GM19395 (cell line): Measurements from ENCODE around the gene XIRP1.
"Not testable (repeated sequence)": the region's sequence is repeated elsewhere in the genome, so short reads cannot be mapped to it uniquely, and the experiment has no call there.

Source experiments
- ATAC-seq: cut with Tn5 transposase; IDR thresholded peaks from one replicate; pipeline ENCODE4 v1.9.1; 2021; ENCODE audit warnings: mild to moderate bottlenecking, moderate library complexity; ENCODE audit not compliant: unreplicated experiment

Gene XIRP1

DNA sequence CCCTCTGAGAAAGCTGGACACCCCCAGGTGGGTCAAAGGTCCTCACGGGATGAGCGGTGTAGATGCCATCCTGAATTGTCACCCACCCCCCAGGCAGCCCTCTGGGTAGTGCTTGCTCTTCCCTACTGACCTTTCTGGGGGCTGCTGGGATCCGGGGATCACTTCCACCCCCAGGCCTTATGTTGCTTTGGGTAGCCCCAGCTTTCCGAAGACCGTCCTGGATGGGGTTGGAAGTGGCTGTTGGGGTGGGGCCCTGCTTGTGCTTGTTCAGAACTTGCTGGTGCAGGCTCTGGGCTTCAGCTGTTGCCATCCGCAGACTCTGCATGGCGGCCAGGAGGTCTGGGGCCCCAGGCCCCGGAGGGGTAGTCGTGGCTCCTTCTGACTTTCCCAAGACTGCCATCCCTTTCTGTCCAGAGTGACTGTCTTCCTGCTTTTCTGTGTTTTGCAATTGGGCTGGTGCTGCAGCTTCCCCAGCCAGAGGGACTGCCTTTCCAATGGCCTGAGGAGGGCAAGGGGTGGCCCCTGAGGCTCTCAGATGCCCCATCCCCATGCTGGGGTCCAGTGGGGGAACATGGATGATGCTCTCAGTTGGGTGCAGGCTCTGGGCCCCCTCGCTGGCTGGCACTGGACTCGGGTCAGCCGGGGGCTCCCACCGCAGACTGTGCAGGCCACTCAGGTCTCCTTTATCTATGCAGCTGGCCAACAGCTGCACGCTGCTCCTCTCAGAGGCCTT lies 6.3 kb downstream of the XIRP1 start:
- ATAC-seq, result no peak

DNA sequence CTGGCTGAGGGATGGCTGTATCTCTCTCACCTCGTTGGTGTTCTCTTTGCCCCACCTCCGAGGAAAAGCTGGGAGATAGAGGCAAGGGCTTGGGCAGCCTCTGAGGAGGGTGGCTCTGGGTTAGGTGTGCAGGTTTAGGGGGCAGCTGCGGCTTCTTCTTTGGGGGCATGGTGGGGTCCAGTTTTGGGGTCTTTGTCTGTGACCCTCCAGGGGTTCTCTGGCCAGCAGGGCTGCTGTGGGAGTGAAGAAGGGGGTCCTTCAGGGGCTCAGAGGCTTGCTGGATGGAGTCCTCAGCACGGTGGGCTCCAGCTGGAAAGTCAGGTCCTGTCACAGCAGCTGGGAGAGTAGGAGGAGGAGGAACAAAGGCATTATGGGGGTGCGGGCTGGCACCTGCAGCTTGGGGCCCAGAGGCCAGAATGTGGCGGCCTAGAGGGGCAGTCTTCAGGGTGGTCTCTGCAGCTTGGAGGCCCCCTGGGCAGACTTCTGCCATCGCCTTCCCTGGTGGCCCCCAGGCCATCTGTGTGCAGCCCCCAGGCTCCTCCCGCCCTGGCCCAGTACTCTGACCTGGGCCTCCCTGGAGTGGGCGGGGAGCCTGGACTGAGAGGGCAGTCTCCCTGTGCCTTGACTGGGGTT lies 7.0 kb downstream of the XIRP1 start:
- ATAC-seq, result no peak

DNA sequence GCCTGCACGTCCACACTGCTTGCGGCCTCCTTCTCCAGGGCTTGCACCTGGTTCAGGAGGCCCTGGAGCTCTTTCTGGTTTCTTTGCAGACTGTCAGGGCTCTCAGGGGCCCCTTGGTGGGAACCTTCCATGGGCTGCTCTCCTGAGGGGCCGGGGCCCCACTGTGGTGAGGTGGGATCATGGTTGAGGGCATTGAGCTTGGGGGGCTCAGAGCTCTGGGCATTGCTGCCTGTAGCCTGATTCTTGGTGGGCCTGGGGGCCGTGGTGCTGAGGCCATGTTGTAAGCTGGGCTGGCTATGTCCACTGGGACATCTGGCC lies 7.5 kb downstream of the XIRP1 start:
- no peak for ATAC-seq

DNA sequence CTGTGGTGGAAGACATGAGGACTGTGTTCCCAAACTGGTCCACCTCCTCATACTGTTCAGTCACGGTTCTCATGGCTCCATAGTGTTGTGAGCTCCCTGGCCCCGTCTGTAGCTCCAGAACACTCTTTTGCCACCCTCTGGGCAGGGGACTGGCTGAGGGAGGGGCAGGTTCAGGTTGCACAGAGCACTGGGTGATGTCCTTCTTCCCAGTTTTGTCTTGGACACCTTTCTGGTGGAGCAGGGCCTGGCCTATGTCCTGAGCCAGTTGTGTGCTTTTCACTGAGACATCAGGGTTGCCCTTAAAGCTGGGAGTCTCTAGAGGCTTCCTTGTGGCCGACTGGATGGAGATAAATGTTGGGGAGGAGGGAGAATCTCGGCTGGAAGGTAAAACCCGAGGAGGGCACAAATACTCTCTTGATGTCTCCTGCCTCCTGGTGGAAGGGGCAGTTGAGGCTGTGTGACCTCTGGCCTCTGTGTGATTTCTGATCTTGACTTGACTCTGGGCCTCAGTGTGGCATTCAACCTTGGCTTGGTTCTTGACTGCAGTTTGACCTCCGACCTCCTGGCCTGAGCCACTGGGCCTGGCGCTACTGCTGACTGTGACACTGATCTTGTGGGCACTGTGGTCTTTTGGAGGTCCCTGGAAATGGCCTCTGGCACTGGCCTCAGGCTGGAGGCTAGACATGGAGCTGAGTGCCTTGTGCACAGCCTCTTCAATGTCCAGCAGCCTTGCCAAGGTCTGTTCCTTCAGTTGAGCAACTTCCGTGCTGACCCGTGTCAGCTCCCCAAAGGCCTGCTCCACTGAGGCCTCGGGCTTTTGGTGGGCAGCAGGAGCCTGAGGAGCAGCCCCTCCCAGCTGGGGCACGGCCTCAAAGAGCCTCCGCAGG lies 8.1 kb downstream of the XIRP1 start:
- ATAC-seq, result no peak

DNA sequence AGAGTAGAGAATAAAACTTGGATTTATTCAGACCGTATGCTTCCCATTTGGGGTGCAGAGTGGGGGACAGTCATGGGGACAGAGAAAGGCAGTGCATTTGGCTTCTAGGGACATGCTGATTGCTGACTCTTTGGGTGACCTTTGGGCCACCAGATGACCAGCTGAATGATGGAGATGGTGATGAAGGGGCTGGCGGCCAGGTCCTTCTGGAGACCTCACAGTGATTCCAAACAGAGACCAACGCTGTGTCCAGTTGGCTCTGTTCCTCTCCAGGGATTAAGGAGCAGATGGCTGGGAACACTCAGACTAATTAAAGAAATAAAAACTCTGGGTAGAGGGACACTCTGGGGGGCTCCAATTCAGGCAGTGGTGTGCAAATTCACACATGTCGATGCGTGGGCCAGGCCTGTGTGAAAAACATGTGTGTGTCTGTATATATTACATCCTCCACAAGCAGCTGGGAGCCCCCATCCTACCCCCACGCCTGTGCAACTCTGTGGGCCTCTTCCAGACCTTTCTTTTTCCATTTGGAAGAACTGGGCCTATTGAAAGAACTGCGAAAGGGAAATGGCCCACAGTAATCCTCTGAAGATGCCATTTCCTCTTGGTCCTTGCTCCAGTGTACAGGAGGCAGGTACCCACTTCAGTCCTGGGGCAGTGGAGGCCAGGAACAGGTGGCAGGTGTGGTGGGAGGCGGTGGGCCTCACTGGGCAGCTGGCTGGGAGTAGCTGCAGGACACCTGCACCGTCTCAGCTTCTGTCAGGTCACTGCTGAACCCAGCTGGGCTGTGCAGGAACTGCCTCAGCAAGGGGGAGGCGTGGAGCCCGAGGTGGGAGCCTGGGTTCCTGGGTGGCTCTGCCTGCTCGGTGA lies 8.9 kb downstream of the XIRP1 start:
- no peak for ATAC-seq

DNA sequence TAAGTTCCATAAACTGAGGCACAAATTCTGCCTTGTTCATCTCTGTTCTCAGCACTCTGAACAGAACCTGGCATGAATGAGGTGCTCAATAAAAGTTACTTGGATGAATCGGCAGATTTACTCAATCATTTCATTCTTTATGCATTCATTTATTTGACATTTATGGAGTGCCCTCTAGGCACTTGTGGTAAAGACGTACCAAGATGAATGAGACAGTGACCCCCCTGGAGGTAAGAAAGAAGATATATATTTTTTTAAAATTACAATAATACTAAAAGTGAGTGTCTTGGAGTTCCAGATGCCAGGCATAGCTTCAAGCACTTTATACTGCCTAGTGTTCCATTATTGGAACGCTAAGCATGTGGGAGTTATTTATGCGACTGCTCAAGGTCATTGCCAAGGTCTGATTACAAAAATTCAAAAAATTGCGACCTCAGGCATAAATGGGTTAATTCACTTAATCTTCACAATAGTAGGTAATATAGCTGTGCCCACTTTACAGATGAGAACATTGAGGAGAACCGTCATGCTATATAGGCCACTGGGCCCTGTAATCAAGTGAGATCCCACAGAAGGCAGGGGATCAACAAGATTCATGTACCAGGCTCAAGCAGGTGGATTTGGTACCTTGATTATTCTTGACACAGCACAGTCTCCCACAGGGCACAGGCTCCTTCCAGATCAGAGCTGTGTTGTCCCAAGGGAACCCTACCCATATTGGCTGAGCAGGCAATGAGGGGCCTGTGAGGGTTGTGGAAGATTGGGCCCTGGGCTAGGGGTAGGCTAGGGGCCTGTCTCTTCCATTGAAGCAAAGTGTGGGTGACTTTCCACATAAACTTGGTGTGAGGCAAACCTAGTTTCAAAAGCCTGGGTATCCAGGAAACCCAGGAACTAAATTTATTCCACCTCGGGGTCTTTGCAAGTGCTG lies 10.7 kb downstream of the XIRP1 start:
- no peak for ATAC-seq

DNA sequence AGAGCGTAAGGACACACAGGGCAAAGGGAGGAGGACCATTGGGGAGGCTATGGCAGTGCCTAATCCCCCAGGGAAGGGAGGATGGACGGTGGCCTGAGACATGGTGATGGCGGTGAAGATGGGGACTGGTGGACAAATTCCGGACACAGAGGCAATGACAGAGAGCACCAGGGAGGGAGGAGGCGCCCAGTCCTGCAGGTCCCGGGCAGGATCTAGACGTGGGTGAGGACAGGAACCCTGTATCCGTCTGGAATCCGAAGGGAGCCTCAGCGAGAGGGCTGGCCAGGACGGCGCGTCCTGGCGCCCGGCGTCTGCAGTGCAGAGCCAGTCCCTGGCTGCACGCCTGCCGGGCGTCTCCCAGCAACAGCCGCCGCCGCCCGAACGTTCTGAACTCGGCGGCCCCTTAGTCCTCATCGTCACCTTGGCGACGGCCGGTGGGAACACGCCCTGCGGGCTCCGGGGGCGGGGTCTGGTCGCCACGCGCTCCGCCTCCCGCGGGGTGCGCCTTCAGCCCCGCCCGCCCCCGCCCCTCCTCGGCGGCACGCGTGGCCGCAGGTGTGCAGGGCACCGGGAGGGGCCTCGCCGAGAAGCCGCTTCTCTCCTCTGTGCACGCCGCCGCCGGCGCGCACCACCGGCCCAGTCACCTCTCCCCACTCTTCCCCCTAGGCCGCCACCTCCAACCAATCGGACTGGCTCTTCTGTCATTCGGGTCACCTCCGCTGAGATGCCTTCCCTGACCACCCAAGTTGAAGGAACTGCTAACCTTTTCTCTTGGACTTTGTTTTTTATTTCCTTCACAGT lies 11.6 kb downstream of the XIRP1 start:
- ATAC-seq, result peak; percentile 92

DNA sequence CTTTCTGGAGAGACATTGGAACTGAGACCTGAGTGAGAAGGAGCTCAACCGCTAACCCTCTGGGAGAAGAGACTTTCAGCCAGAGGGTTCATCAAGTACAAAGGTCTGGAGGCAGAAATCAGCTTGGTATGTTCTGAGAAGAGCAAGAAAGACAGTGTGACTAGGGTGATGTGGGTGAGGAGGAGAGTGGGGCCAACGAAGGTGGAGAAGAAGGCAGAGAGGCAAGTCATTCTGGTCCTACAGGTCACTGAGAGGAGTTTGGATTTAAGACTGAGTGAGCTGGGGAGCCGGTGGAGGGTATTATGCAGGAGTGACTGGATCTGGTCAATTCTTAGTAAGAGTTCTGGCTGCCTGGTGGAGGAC lies 12.2 kb downstream of the XIRP1 start:
- no peak for ATAC-seq

DNA sequence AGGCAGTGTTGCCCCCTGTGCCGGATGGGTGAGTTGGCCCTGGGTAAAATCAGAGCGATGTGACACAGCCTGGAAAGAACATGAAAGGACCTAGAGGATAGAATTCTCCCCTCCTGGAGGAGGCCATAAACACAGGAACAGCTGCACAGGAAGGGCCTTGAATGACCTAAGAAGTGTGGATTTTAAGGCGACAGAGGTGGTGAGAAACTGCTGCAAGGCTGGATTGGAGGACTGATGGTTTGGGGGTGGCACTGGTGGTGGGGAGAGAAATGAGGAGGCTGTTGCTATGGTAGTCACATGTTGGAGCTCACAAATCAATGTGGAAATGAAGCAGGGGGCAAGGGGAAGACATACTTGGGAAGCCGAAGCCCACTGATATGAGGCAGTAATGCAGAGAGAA lies 13.8 kb downstream of the XIRP1 start:
- ATAC-seq, result no peak

DNA sequence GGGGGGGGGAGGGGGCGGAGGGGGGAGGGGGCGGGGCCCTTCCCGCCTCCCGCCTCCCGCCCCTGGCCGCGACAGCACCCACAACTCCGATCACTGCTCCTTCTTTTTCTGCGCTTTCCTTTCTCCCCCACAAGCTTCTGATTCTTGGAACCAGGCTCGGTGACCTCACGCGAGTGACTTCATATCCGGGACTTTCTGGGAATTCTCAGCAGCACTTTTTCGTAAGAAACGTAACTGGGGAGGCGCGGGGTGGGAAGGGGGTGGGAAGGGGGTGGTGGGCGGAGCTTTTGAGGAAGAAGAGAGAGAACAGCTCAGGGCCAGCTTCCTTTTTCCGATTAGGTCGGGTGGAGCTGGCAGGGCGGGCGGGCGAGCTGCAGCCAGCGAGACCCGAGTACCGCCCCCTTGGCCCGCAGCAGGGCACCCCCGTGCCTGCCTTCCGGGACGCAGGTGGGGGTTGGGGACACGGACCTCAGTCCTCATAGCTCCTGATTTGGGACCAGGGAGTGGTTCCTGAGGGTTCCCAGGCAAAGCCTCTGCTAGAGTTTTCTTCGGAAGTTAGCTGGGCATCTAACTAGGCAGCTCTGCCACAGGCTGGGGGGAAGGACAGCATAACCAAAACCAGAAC lies 14.6 kb downstream of the XIRP1 start:
- no peak for ATAC-seq

DNA sequence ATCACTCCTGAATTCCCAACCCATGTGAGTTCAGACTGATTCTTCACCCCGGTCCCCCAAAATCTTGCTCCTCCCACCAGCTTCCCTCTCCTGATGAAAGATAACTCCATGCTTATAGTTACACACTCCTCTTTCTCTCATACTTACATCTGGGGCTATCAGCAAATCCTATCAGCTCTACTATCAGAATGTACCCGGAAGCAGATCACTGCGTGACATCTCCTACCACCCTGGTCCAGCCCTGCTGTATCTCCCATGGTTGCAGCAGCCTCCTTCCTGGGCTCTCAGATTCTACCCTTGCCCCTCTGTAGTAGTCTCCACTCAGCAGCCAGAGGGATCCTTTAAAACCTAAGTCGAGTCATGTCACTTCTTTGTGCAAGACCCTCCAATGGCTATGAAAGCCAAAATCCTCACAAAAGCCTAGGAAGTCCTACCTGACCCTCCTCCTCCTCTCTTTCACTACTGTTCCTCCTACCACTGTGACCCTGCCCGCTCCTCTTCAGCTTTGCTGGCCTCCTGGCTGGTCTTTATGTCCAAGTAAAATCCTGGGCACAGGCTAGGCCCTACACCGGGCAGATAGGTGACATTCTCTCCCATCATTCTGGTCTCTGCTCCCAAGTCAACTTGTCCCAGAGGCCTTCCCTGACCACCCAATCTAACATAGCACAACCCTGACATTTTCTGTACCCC lies 16.2 kb downstream of the XIRP1 start:
- ATAC-seq, result no peak

DNA sequence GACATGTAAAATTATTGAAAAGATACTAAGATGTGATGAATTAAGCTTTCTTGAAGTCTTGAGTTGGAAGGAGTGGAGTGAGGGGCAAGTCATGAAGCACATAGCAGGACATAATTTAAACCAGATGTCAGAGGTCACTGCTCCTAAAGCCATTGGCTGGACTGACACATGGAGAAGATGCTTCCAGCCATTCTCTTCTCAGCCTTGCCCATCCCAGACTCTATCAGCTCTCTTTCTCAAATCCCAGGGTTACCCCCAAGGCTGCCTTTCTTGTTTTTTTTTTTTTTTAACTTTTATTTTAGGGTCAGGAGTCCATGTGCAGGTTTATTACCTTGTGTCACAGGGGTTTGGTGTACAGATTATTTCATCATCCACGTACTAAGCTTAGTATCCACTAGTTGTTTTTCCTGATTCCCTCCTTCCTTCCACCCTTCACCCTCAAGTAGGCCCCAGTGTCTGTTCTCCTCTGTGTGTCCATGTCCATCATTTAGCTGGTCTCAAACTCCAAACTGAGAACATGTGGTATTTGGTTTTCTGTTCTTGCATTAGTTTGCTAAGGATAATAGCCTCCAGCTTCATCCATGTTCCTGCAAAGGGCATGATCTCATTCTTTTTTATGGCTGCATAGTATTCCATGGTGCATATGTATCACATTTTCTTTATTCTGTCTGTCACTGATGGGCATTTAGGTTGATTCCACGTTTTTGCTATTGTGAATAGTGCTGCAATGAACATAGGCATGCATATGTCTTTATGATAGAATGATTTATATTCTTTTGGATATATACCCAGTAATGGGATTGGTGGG lies 18.9 kb downstream of the XIRP1 start:
- no peak for ATAC-seq

DNA sequence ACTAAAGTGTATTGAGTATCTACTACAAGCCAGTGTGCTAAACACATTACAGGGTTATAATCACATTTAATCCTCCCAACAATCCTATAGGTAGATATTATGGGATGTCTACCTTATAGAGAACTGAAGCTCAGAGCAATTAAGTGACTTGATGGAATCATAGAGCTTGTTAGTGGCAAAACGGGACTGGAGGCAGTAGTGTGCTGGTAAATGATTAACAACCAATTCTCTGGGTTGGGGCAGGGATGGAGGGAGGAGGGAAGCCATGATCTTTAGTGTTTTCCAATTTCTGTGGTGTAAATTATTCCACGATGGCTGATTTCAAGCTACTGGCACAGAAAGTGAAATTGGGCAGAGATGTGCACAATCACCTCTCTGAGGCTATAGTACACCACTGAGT lies 20.5 kb downstream of the XIRP1 start:
- no peak for ATAC-seq

DNA sequence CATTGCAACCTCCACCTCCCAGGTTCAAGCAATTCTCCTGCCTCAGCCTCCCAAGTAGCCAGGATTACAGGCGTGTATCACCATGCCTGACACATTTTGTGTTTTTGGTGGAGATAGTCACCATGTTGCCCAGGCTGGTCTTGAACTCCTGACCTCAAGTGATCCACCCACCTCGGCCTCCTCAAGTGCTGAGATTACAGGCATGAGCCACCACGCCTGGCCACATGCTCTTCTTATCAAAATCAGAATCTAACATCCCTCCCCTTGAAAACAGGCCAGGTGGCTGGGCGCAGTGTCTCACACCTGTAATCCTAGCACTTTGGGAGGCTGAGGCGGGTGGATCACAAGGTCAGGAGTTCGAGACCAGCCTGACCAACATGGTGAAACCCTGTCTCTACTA lies 21.5 kb downstream of the XIRP1 start:
- not testable (repeated sequence) for ATAC-seq

DNA sequence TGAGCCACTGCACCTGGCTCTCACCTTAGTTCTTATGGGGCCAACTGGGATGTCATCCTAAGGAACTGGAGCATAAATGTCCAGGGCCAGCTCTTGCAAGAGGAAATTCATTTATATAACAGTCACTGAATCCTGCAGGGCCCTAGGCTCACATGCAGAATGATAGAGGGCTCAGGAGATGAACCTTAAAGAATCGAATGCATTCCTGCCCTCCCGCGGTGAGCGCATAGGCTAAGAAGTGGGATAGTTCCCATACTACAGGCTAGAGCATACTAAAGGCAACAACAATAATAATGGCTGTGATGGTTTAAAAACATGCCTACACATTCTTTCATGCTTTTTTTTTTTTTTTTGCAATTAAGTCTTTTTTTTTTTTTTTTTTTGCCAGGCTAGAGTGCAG lies 21.9 kb downstream of the XIRP1 start:
- ATAC-seq, result no peak

DNA sequence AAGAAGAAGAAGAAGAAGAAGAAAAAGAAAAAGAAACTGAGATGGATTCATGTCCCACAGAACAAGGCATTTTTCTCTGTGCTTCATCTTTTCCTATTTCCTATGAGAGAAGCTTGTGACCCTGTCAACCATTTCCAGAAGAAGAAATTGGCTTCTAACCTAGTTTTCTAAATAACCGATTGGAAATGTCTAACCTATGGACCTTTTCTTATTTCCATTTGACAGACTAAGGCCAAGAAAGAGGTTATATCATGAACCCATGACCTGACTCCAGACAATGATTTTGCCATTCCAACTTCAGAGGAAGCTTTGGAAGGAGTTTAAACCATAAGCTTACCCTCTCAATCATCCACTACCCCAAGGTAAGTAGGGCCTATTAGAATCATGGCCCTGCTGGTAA lies 22.7 kb downstream of the XIRP1 start:
- ATAC-seq, result no peak

DNA sequence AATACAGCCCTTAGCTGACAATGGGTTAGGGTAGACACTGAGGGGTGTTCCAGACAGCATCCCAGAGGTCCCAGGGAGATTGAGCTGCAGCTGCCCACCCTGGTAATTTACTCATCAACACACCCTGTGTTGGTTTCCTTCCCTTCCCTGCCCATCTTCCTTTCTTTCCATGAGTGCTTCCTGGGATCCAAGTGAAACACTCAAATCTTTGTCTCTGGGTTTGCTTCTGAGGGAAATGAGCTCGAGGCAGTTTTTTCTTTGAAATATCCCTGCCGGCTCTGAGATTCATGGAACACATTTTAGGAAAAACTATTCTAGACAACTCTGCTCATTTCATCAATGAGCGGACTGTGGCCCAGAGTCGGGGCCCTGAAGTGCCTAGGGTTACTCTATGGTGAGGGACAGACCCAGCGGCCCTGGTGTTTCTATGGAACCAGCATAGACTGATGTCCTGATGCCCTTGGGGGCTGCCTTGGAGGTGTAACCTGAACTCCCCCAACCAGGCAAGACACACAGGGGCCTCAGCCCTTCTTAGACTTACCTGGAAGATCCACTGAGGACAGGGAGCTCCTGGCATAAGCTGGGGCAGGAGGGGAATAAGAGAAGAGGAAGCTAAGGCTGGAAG lies 24.1 kb downstream of the XIRP1 start:
- ATAC-seq, result no peak
